Thoracic aorta (tissue), 2 donors: Measurements from ENCODE around the gene NID2. TPM values are rescaled to one million over a fixed set of nuclear protein-coding genes. Genes with fewer than 3 reads are reported as not detected.

Experiments used
- ATAC-seq: fragments of 150-250 bp; one replicate; pipeline ENCODE4 v1.8.0; 2017; ENCODE audit warnings: low read depth; ENCODE audit not compliant: insufficient number of reproducible peaks, low FRiP score
- DNase-seq: peaks from one replicate; pipeline ENCODE4 v3.0.0-alpha.2; 2020; ENCODE audit warnings: low spot score
- H3K27ac ChIP-seq, 2 donors: fragments of 200-600 bp; sonication (generic); 1 replicate in 1 of 2; 2 replicates in 1 of 2; pipeline ENCODE4 v1.5.1; 2016; ENCODE audit warnings: mild to moderate bottlenecking in 2 of 2, moderate library complexity in 2 of 2
- H3K27me3 ChIP-seq: fragments of 200-600 bp; sonication (generic); replicated peaks from 2 replicates; pipeline ENCODE4 v1.6.0; 2016; ENCODE audit warnings: mild to moderate bottlenecking; ENCODE audit not compliant: insufficient read depth
- H3K36me3 ChIP-seq: fragments of 200-600 bp; sonication (generic); one replicate; pipeline ENCODE4 v1.5.1; 2016
- H3K4me1 ChIP-seq, 2 donors: fragments of 200-600 bp; sonication (generic); 1 replicate in 1 of 2; 2 replicates in 1 of 2; pipeline versions ENCODE4 v1.5.1 to v1.6.0; 2016; ENCODE audit warnings: low read depth in 2 of 2, mild to moderate bottlenecking in 1 of 2; ENCODE audit not compliant: control insufficient read depth in 1 of 2
- H3K4me3 ChIP-seq: fragments of 200-600 bp; sonication (generic); 2 replicates; pipeline ENCODE4 v1.5.1; 2016; ENCODE audit warnings: mild to moderate bottlenecking
- H3K9me3 ChIP-seq: fragments of 200-600 bp; sonication (generic); 2 replicates; pipeline ENCODE4 v1.5.1; 2016
- CTCF ChIP-seq: fragments of 200-600 bp; sonication (generic); IDR thresholded peaks from one replicate; pipeline ENCODE4 v1.5.1; 2019; ENCODE audit warnings: antibody characterized with exemption
- total RNA-seq, 2 donors: library from RNA; depleted of rRNA; stranded (reverse); fragments of >200 nt; gene quantifications; one replicate each; pipeline versions ENCODE4 v1.1.0 to v1.2.3, GENCODE V29; 2016

Gene NID2
- total RNA-seq, 2 donors from 2014 or later: 21.0 to 33.3 TPM

- DNase-seq (no peak), ATAC-seq (no peak)
- Histone ChIP-seq H3K4me3 (no peak overlapping the region), H3K9me3 (no peaks in the 10 kb centered on the region), H3K36me3 (no peaks in the 10 kb centered on the region), H3K4me1 (peaks cover 0 to 21% of the 10 kb centered on the region in 2 donors), H3K27ac (peak overlapping the region in 1 of 2 donors; percentile 77), H3K27me3 (no peaks in the 10 kb centered on the region)
- TF ChIP-seq CTCF: no peak
These were observed 80.6 kb downstream of the NID2 start for GRCh38 chr14:51988221-51988620.

GRCh38 chr14:51981218-51981854 lies 87.5 kb downstream of the NID2 start:
- no peaks in the 10 kb centered on the region for H3K36me3 ChIP-seq
- DNase-seq (no peak), ATAC-seq (no peak)
- H3K4me3 ChIP-seq: no peak overlapping the region
- H3K27me3 ChIP-seq: no peaks in the 10 kb centered on the region
- TF ChIP-seq CTCF: no peak
- no peak overlapping the region for H3K27ac ChIP-seq
- H3K9me3 ChIP-seq: no peaks in the 10 kb centered on the region
- H3K4me1 ChIP-seq: peaks cover 2 to 12% of the 10 kb centered on the region in 2 donors

- no peaks in the 10 kb centered on the region for H3K27me3 ChIP-seq
- peaks cover 2 to 12% of the 10 kb centered on the region in 2 donors for H3K4me1 ChIP-seq
- no peaks in the 10 kb centered on the region for H3K36me3 ChIP-seq
- H3K4me3 ChIP-seq: no peak overlapping the region
- peak; percentile 46 for DNase-seq
- peak; percentile 90 for TF ChIP-seq CTCF
- ATAC-seq: peak; percentile 75
- no peak overlapping the region for H3K27ac ChIP-seq
- no peaks in the 10 kb centered on the region for H3K9me3 ChIP-seq
These were observed 89.7 kb downstream of the NID2 start for GRCh38 chr14:51979088-51979709.

- Histone ChIP-seq H3K4me1 (peaks cover 2 to 12% of the 10 kb centered on the region in 2 donors), H3K27me3 (no peaks in the 10 kb centered on the region), H3K9me3 (no peaks in the 10 kb centered on the region), H3K27ac (no peak overlapping the region), H3K36me3 (no peaks in the 10 kb centered on the region), H3K4me3 (no peak overlapping the region)
- DNase-seq: no peak
- no peak for TF ChIP-seq CTCF
- peak; percentile 15 for ATAC-seq
These were observed 90.2 kb downstream of the NID2 start for GRCh38 chr14:51978681-51979085.

GRCh38 chr14:51977075-51977474 lies 91.8 kb downstream of the NID2 start:
- no peak for ATAC-seq
- H3K27ac ChIP-seq: no peak overlapping the region
- TF ChIP-seq CTCF: no peak
- H3K9me3 ChIP-seq: no peaks in the 10 kb centered on the region
- no peak for DNase-seq
- H3K4me1 ChIP-seq: peaks cover 2 to 12% of the 10 kb centered on the region in 2 donors
- H3K4me3 ChIP-seq: no peak overlapping the region
- no peaks in the 10 kb centered on the region for H3K36me3 ChIP-seq
- no peaks in the 10 kb centered on the region for H3K27me3 ChIP-seq
